ENCODE results near the gene RBM4B. TPM values are rescaled to one million over a fixed set of nuclear protein-coding genes. Genes with fewer than 3 reads are reported as not detected.

RBM4B gene
- total and polyA plus RNA-seq, 2 of the 13 experiments (the other 11 are each of a cell fraction or from before 2014, with no cell fraction given) = 25.8 to 32.4 TPM

DNA sequence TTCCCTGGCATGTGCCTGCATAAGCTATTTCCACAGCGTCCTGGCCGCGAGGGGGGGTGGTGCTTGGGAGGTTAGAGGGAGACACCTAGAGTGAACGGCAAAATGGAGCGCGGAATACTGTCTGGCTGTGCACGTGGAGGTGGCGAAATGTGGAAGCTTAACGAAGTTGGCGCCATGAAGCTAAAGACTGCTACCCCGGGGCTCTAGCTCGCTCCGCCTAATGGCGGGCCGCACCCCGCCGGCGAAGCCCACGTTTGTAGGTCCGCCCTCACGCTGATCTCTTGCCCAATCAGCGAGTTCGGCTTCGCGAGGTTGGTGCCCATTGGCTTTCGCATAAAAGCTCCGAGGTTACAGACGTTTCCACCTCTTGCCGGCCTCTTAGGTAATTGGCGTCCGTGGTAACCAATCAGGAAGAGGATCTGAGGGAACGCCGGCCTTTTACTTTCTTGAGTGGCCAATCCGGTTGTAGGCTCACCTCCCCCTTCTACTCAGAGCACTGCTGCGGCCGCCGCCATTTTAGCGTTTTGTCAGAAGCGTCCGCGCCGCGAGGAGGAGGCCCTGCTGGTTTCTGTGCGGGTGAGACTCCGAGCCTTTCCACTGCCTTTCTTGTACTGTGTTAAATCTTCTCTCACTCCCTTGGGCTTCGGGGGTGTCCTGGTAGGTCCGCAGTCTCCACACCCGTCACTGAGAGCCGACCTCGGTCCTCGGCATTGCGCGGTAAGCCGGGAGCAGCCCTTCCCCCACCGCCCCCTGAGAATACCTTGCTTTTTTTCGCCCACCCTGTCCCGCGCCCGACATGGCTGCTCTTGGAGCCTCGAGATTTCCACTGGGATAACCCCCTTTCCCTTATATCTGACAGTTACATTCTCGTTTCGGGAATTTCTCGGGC, 39.3 kb downstream of the RBM4B start, which contains the start of gene RBM4 (continued):
- TF ChIP-seq, protein P1, sequence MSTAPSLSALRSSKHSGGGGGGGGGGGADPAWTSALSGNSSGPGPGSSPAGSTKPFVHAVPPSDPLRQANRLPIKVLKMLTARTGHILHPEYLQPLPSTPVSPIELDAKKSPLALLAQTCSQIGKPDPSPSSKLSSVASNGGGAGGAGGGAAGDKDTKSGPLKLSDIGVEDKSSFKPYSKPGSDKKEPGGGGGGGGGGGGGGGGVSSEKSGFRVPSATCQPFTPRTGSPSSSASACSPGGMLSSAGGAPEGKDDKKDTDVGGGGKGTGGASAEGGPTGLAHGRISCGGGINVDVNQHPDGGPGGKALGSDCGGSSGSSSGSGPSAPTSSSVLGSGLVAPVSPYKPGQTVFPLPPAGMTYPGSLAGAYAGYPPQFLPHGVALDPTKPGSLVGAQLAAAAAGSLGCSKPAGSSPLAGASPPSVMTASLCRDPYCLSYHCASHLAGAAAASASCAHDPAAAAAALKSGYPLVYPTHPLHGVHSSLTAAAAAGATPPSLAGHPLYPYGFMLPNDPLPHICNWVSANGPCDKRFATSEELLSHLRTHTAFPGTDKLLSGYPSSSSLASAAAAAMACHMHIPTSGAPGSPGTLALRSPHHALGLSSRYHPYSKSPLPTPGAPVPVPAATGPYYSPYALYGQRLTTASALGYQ (CRISPR knock-in tag; IDR thresholded peaks at IDR 0.05) = peak; percentile 44
- peak; percentile 19; the same call in 1 of the 2 replicates for TF ChIP-seq CBFB (CRISPR knock-in tag; IDR thresholded peaks at IDR 0.05)
- TF ChIP-seq, protein P2, sequence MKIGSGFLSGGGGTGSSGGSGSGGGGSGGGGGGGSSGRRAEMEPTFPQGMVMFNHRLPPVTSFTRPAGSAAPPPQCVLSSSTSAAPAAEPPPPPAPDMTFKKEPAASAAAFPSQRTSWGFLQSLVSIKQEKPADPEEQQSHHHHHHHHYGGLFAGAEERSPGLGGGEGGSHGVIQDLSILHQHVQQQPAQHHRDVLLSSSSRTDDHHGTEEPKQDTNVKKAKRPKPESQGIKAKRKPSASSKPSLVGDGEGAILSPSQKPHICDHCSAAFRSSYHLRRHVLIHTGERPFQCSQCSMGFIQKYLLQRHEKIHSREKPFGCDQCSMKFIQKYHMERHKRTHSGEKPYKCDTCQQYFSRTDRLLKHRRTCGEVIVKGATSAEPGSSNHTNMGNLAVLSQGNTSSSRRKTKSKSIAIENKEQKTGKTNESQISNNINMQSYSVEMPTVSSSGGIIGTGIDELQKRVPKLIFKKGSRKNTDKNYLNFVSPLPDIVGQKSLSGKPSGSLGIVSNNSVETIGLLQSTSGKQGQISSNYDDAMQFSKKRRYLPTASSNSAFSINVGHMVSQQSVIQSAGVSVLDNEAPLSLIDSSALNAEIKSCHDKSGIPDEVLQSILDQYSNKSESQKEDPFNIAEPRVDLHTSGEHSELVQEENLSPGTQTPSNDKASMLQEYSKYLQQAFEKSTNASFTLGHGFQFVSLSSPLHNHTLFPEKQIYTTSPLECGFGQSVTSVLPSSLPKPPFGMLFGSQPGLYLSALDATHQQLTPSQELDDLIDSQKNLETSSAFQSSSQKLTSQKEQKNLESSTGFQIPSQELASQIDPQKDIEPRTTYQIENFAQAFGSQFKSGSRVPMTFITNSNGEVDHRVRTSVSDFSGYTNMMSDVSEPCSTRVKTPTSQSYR (CRISPR knock-in tag; IDR thresholded peaks at IDR 0.05; ENCODE audit: borderline replicate concordance) = peak; percentile 97
- no peak for TF ChIP-seq MATR3 (CRISPR knock-in tag; IDR thresholded peaks at IDR 0.05)
- TF ChIP-seq, protein P3, sequence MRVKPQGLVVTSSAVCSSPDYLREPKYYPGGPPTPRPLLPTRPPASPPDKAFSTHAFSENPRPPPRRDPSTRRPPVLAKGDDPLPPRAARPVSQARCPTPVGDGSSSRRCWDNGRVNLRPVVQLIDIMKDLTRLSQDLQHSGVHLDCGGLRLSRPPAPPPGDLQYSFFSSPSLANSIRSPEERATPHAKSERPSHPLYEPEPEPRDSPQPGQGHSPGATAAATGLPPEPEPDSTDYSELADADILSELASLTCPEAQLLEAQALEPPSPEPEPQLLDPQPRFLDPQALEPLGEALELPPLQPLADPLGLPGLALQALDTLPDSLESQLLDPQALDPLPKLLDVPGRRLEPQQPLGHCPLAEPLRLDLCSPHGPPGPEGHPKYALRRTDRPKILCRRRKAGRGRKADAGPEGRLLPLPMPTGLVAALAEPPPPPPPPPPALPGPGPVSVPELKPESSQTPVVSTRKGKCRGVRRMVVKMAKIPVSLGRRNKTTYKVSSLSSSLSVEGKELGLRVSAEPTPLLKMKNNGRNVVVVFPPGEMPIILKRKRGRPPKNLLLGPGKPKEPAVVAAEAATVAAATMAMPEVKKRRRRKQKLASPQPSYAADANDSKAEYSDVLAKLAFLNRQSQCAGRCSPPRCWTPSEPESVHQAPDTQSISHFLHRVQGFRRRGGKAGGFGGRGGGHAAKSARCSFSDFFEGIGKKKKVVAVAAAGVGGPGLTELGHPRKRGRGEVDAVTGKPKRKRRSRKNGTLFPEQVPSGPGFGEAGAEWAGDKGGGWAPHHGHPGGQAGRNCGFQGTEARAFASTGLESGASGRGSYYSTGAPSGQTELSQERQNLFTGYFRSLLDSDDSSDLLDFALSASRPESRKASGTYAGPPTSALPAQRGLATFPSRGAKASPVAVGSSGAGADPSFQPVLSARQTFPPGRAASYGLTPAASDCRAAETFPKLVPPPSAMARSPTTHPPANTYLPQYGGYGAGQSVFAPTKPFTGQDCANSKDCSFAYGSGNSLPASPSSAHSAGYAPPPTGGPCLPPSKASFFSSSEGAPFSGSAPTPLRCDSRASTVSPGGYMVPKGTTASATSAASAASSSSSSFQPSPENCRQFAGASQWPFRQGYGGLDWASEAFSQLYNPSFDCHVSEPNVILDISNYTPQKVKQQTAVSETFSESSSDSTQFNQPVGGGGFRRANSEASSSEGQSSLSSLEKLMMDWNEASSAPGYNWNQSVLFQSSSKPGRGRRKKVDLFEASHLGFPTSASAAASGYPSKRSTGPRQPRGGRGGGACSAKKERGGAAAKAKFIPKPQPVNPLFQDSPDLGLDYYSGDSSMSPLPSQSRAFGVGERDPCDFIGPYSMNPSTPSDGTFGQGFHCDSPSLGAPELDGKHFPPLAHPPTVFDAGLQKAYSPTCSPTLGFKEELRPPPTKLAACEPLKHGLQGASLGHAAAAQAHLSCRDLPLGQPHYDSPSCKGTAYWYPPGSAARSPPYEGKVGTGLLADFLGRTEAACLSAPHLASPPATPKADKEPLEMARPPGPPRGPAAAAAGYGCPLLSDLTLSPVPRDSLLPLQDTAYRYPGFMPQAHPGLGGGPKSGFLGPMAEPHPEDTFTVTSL (CRISPR knock-in tag; IDR thresholded peaks at IDR 0.05; ENCODE audit: borderline replicate concordance) = no peak
- TF ChIP-seq NR3C1 (CRISPR knock-in tag; IDR thresholded peaks at IDR 0.05) = no peak
- TF ChIP-seq, protein P4, sequence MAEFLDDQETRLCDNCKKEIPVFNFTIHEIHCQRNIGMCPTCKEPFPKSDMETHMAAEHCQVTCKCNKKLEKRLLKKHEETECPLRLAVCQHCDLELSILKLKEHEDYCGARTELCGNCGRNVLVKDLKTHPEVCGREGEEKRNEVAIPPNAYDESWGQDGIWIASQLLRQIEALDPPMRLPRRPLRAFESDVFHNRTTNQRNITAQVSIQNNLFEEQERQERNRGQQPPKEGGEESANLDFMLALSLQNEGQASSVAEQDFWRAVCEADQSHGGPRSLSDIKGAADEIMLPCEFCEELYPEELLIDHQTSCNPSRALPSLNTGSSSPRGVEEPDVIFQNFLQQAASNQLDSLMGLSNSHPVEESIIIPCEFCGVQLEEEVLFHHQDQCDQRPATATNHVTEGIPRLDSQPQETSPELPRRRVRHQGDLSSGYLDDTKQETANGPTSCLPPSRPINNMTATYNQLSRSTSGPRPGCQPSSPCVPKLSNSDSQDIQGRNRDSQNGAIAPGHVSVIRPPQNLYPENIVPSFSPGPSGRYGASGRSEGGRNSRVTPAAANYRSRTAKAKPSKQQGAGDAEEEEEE (CRISPR knock-in tag; IDR thresholded peaks at IDR 0.05; ENCODE audit: borderline replicate concordance) = no peak
- no peak for TF ChIP-seq ZNF678 (CRISPR knock-in tag; IDR thresholded peaks at IDR 0.05)
- TF ChIP-seq NRL (CRISPR knock-in tag; IDR thresholded peaks at IDR 0.05; ENCODE audit: borderline replicate concordance) = peak; percentile 54; the same call in 1 of the 2 replicates
- TF ChIP-seq, protein P5, sequence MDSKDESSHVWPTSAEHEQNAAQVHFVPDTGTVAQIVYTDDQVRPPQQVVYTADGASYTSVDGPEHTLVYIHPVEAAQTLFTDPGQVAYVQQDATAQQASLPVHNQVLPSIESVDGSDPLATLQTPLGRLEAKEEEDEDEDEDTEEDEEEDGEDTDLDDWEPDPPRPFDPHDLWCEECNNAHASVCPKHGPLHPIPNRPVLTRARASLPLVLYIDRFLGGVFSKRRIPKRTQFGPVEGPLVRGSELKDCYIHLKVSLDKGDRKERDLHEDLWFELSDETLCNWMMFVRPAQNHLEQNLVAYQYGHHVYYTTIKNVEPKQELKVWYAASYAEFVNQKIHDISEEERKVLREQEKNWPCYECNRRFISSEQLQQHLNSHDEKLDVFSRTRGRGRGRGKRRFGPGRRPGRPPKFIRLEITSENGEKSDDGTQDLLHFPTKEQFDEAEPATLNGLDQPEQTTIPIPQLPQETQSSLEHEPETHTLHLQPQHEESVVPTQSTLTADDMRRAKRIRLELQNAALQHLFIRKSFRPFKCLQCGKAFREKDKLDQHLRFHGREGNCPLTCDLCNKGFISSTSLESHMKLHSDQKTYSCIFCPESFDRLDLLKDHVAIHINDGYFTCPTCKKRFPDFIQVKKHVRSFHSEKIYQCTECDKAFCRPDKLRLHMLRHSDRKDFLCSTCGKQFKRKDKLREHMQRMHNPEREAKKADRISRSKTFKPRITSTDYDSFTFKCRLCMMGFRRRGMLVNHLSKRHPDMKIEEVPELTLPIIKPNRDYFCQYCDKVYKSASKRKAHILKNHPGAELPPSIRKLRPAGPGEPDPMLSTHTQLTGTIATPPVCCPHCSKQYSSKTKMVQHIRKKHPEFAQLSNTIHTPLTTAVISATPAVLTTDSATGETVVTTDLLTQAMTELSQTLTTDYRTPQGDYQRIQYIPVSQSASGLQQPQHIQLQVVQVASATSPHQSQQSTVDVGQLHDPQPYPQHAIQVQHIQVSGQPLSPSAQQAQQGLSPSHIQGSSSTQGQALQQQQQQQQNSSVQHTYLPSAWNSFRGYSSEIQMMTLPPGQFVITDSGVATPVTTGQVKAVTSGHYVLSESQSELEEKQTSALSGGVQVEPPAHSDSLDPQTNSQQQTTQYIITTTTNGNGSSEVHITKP (CRISPR knock-in tag; IDR thresholded peaks at IDR 0.05; ENCODE audit: low read depth) = peak; percentile 33; the same call in 1 of the 2 replicates

All from HepG2 (cell line).